A673 (cell line): ENCODE measurements around the gene SLC25A31. TPM values are rescaled to one million over a fixed set of nuclear protein-coding genes. Genes with fewer than 3 reads are reported as not detected.

Source experiments
- BruUV-seq: library from RNA; stranded (reverse); fragments of 400-500 nt; replicated peaks from 2 replicates; lab custom pipeline; 2021; lab: Mats Ljungman, UMichigan
- CTCF ChIA-PET: fragments of 300-600 bp; sonication (Branson Sonifier 250); formaldehyde crosslinking; loops from one replicate; lab custom pipeline; 2022; ENCODE audit warnings: antibody characterized with exemption; lab: Charles Lee
- POLR2A ChIA-PET: fragments of 300-600 bp; sonication (Branson Sonifier 250); formaldehyde crosslinking; loops from one replicate; lab custom pipeline; 2022; ENCODE audit warnings: antibody characterized with exemption; ENCODE audit not compliant: low non-redundant PET; lab: Charles Lee
- DNase-seq: peaks from one replicate; pipeline ENCODE4 v3.0.0-alpha.2; 2015; ENCODE audit warnings: low spot score
- H3K27ac ChIP-seq: fragments of 200-600 bp; sonication (generic); 2 replicates; pipeline ENCODE4 v1.5.1; 2016; ENCODE audit warnings: mixed run types, low read depth, mild to moderate bottlenecking, mixed read lengths, antibody characterized with exemption, low read length; ENCODE audit not compliant: poor library complexity, severe bottlenecking
- H3K27me3 ChIP-seq: fragments of 200-600 bp; sonication (generic); replicated peaks from 2 replicates; pipeline ENCODE4 v1.6.1; 2017; ENCODE audit warnings: mixed run types, low read depth, mild to moderate bottlenecking, mixed read lengths, antibody characterized with exemption, low read length; ENCODE audit not compliant: insufficient read depth, poor library complexity
- H3K36me3 ChIP-seq: fragments of 200-600 bp; sonication (generic); 2 replicates; pipeline ENCODE4 v1.6.1; 2016; ENCODE audit warnings: mixed run types, mild to moderate bottlenecking, mixed read lengths, antibody characterized with exemption, low read length; ENCODE audit not compliant: insufficient read depth, poor library complexity, severe bottlenecking
- H3K4me1 ChIP-seq: fragments of 200-600 bp; sonication (generic); 2 replicates; pipeline ENCODE4 v1.6.1; 2017; ENCODE audit warnings: mixed run types, mild to moderate bottlenecking, mixed read lengths, antibody characterized with exemption, low read length; ENCODE audit not compliant: insufficient read depth, poor library complexity, severe bottlenecking
- H3K4me3 ChIP-seq: fragments of 200-600 bp; sonication (generic); 2 replicates; pipeline ENCODE4 v1.5.1; 2016; ENCODE audit warnings: low read depth, mixed run types, mild to moderate bottlenecking, mixed read lengths, low read length; ENCODE audit not compliant: poor library complexity, severe bottlenecking
- H3K9me3 ChIP-seq: fragments of 200-600 bp; sonication (generic); 2 replicates; pipeline ENCODE4 v1.6.1; 2016; ENCODE audit warnings: mixed run types, low read depth, mild to moderate bottlenecking, mixed read lengths, antibody characterized with exemption, low read length; ENCODE audit not compliant: poor library complexity, severe bottlenecking
- CTCF ChIP-seq: fragments of 300-800, 200-600 bp; sonication (generic); conservative IDR thresholded peaks from 2 replicates; pipeline ENCODE4 v1.5.1; 2017; ENCODE audit warnings: low read depth, mild to moderate bottlenecking, antibody characterized with exemption, low read length, moderate library complexity, mixed read lengths
- EZH2 ChIP-seq: fragments of 200-600 bp; sonication (generic); IDR thresholded peaks from 2 replicates; pipeline ENCODE4 v1.6.1; 2017; ENCODE audit warnings: borderline replicate concordance, low read depth, mild to moderate bottlenecking, mixed read lengths, antibody characterized with exemption, low read length; ENCODE audit not compliant: poor library complexity, severe bottlenecking
- intact Hi-C: fragments of 100-400 bp; cut with micrococcal nuclease; formaldehyde crosslinking; loops from one replicate; pipeline ENCODE4 v1.10.0; 2022; ENCODE audit not compliant: unreplicated experiment
- total RNA-seq: library from RNA; stranded (reverse); gene quantifications from 2 replicates; pipeline ENCODE4 v1.2.3, GENCODE V29; 2021

Gene SLC25A31
- total RNA-seq, 1 experiment from 2014 or later = not detected

GRCh38 chr4:127772769-127773671, 42.8 kb downstream of the SLC25A31 start:
- Histone ChIP-seq H3K36me3 (no peaks in the 10 kb centered on the region), H3K9me3 (no peaks in the 10 kb centered on the region), H3K27ac (no peak overlapping the region), H3K4me1 (no peaks in the 10 kb centered on the region), H3K4me3 (no peak overlapping the region), H3K27me3 (peaks cover 6% of the 10 kb centered on the region)
- no peak for DNase-seq
- CTCF ChIA-PET = no interaction called here
- POLR2A ChIA-PET = no interaction called here
- no TSS peak for BruUV-seq
- TF ChIP-seq EZH2 (no peak), CTCF (no peak)
- intact Hi-C loops = no loop called here

- POLR2A ChIA-PET = no interaction called here
- intact Hi-C loops = no loop called here
- TF ChIP-seq CTCF = no peak
- no peak for TF ChIP-seq EZH2
- Histone ChIP-seq H3K27me3 (peaks cover 10% of the 10 kb centered on the region), H3K4me3 (no peak overlapping the region), H3K36me3 (no peaks in the 10 kb centered on the region), H3K9me3 (no peaks in the 10 kb centered on the region), H3K4me1 (no peaks in the 10 kb centered on the region), H3K27ac (no peak overlapping the region)
- no peak for DNase-seq
- no TSS peak for BruUV-seq
- CTCF ChIA-PET = no interaction called here
Observed at GRCh38 chr4:127775843-127776242, 45.6 kb downstream of the SLC25A31 start.

- no peak for TF ChIP-seq CTCF
- no peak for TF ChIP-seq EZH2
- CTCF ChIA-PET = no interaction called here
- intact Hi-C loops = no loop called here
- no peaks in the 10 kb centered on the region for H3K36me3 ChIP-seq
- BruUV-seq = no TSS peak
- H3K27ac ChIP-seq = no peak overlapping the region
- DNase-seq = no peak
- no peaks in the 10 kb centered on the region for H3K4me1 ChIP-seq
- POLR2A ChIA-PET = no interaction called here
- H3K4me3 ChIP-seq = no peak overlapping the region
- H3K27me3 ChIP-seq = peaks cover 16% of the 10 kb centered on the region
- no peaks in the 10 kb centered on the region for H3K9me3 ChIP-seq
Observed at GRCh38 chr4:127776620-127777019, 46.4 kb downstream of the SLC25A31 start.
